ENCODE measurements around the gene KATNB1. TPM values are rescaled to one million over a fixed set of nuclear protein-coding genes. Genes with fewer than 3 reads are reported as not detected.

KATNB1 gene
- total RNA-seq, 2 donors from 2014 or later, result 17.0 to 26.3 TPM

- Histone ChIP-seq H3K27me3 (no peaks in the 10 kb centered on the region), H3K27ac (no peak overlapping the region), H3K36me3 (no peaks in the 10 kb centered on the region), H3K4me3 (no peak overlapping the region), H3K9me3 (no peaks in the 10 kb centered on the region), H3K9ac (ENCODE audit: low read depth in 2 of 2, low read length in 2 of 2) (no peak overlapping the region), H3K4me1 (no peaks in the 10 kb centered on the region)
- TF ChIP-seq CTCF (IDR thresholded peaks at IDR 0.05), result no peak
- no peak for DNase-seq
- intact Hi-C loops (cut with DNase I), result no loop called here
Observed at GRCh38 chr16:57698812-57699405, 36.7 kb upstream of the KATNB1 start.

GRCh38 chr16:57699481-57699880 lies 36.1 kb upstream of the KATNB1 start:
- intact Hi-C loops (cut with DNase I), result no loop called here
- TF ChIP-seq CTCF (IDR thresholded peaks at IDR 0.05), result no peak
- no peaks in the 10 kb centered on the region for H3K36me3 ChIP-seq
- H3K27me3 ChIP-seq, result no peaks in the 10 kb centered on the region
- H3K9me3 ChIP-seq, result no peaks in the 10 kb centered on the region
- no peak for DNase-seq
- H3K27ac ChIP-seq, result no peak overlapping the region
- no peak overlapping the region for H3K4me3 ChIP-seq
- H3K4me1 ChIP-seq, result no peaks in the 10 kb centered on the region
- H3K9ac ChIP-seq (ENCODE audit: low read depth in 2 of 2, low read length in 2 of 2), result no peak overlapping the region

GRCh38 chr16:57699899-57700298 lies 35.7 kb upstream of the KATNB1 start:
- DNase-seq, result no peak
- no peak overlapping the region for H3K27ac ChIP-seq
- no peak overlapping the region for H3K4me3 ChIP-seq
- TF ChIP-seq CTCF (IDR thresholded peaks at IDR 0.05), result no peak
- H3K4me1 ChIP-seq, result no peaks in the 10 kb centered on the region
- no peaks in the 10 kb centered on the region for H3K9me3 ChIP-seq
- H3K36me3 ChIP-seq, result no peaks in the 10 kb centered on the region
- H3K9ac ChIP-seq (ENCODE audit: low read depth in 2 of 2, low read length in 2 of 2), result no peak overlapping the region
- no peaks in the 10 kb centered on the region for H3K27me3 ChIP-seq
- intact Hi-C loops (cut with DNase I), result no loop called here

GRCh38 chr16:57700781-57701551 lies 34.6 kb upstream of the KATNB1 start:
- no peaks in the 10 kb centered on the region for H3K36me3 ChIP-seq
- no peak overlapping the region for H3K27ac ChIP-seq
- H3K4me1 ChIP-seq, result no peaks in the 10 kb centered on the region
- H3K9ac ChIP-seq (ENCODE audit: low read depth in 2 of 2, low read length in 2 of 2), result no peak overlapping the region
- TF ChIP-seq CTCF (IDR thresholded peaks at IDR 0.05), result no peak
- H3K27me3 ChIP-seq, result no peaks in the 10 kb centered on the region
- H3K9me3 ChIP-seq, result no peaks in the 10 kb centered on the region
- H3K4me3 ChIP-seq, result no peak overlapping the region
- DNase-seq, result no peak
- intact Hi-C loops (cut with DNase I), result no loop called here

GRCh38 chr16:57701759-57702371 lies 33.7 kb upstream of the KATNB1 start:
- DNase-seq, result no peak
- intact Hi-C loops (cut with DNase I), result no loop called here

More at GRCh38 chr16:57701759-57702371, 33.7 kb upstream of the KATNB1 start:
- Histone ChIP-seq H3K27ac (no peak overlapping the region), H3K9me3 (no peaks in the 10 kb centered on the region), H3K4me3 (no peak overlapping the region), H3K36me3 (no peaks in the 10 kb centered on the region), H3K27me3 (no peaks in the 10 kb centered on the region), H3K9ac (ENCODE audit: low read depth in 2 of 2, low read length in 2 of 2) (no peak overlapping the region), H3K4me1 (no peaks in the 10 kb centered on the region)
- no peak for TF ChIP-seq CTCF (IDR thresholded peaks at IDR 0.05)
